Right atrium auricular region (tissue), 2 donors: ENCODE data around the gene SLAMF6. TPM values are rescaled to one million over a fixed set of nuclear protein-coding genes. Genes with fewer than 3 reads are reported as not detected.

Source experiments
- DNase-seq: peaks from one replicate; pipeline ENCODE4 v3.0.0-alpha.2; 2019; ENCODE audit warnings: low spot score
- H3K27ac ChIP-seq, 2 donors: fragments of 200-600 bp; sonication (generic); 1 replicate in 1 of 2; 2 replicates in 1 of 2; pipeline ENCODE4 v1.5.1; 2016 to 2019
- H3K27me3 ChIP-seq, 2 donors: fragments of 200-600 bp; sonication (generic); one replicate each; pipeline versions ENCODE4 v1.5.1 to v1.6.0; 2017 to 2019
- H3K36me3 ChIP-seq: fragments of 200-600 bp; sonication (generic); one replicate; pipeline ENCODE4 v1.5.1; 2016
- H3K4me1 ChIP-seq, 2 donors: fragments of 200-600 bp; sonication (generic); one replicate each; pipeline versions ENCODE4 v1.5.1 to v1.6.0; 2017 to 2019
- H3K4me3 ChIP-seq, 2 donors: fragments of 200-600 bp; sonication (generic); 1 replicate in 1 of 2; 2 replicates in 1 of 2; pipeline ENCODE4 v1.5.1; 2017 to 2019; ENCODE audit warnings: mild to moderate bottlenecking in 1 of 2, moderate library complexity in 1 of 2
- H3K9me3 ChIP-seq, 2 donors: fragments of 200-600 bp; sonication (generic); one replicate each; pipeline ENCODE4 v1.5.1; 2019
- CTCF ChIP-seq, 2 donors: fragments of 200-600 bp; sonication (generic); IDR thresholded peaks; one replicate each; pipeline ENCODE4 v1.5.1; 2019; ENCODE audit warnings: antibody characterized with exemption in 2 of 2
- total RNA-seq, 2 donors: library from RNA; depleted of rRNA; stranded (reverse); fragments of >200 nt; gene quantifications; one replicate each; pipeline ENCODE4 v1.1.0, GENCODE V29; 2016

The SLAMF6 gene
- total RNA-seq, 2 donors from 2014 or later: 0.19 to 1.3 TPM

- H3K9me3 ChIP-seq: no peaks in the 10 kb centered on the region
- no peaks in the 10 kb centered on the region for H3K27me3 ChIP-seq
- no peak for TF ChIP-seq CTCF (IDR thresholded peaks at IDR 0.05)
- no peak overlapping the region for H3K27ac ChIP-seq
- no peaks in the 10 kb centered on the region for H3K4me1 ChIP-seq
- no peaks in the 10 kb centered on the region for H3K36me3 ChIP-seq
- no peak for DNase-seq
- H3K4me3 ChIP-seq: no peak overlapping the region
Measured at GRCh38 chr1:160553778-160554177, 30.7 kb upstream of the SLAMF6 start.

GRCh38 chr1:160552425-160552824 lies 29.4 kb upstream of the SLAMF6 start:
- Histone ChIP-seq H3K4me3 (no peak overlapping the region), H3K36me3 (no peaks in the 10 kb centered on the region), H3K9me3 (no peaks in the 10 kb centered on the region), H3K27ac (no peak overlapping the region), H3K27me3 (no peaks in the 10 kb centered on the region), H3K4me1 (no peaks in the 10 kb centered on the region)
- TF ChIP-seq CTCF (IDR thresholded peaks at IDR 0.05): no peak
- DNase-seq: no peak

GRCh38 chr1:160550572-160551034 lies 27.5 kb upstream of the SLAMF6 start:
- H3K27me3 ChIP-seq: no peaks in the 10 kb centered on the region
- no peaks in the 10 kb centered on the region for H3K36me3 ChIP-seq
- H3K9me3 ChIP-seq: no peaks in the 10 kb centered on the region
- H3K4me1 ChIP-seq: no peaks in the 10 kb centered on the region
- H3K27ac ChIP-seq: no peak overlapping the region
- TF ChIP-seq CTCF (IDR thresholded peaks at IDR 0.05): no peak
- H3K4me3 ChIP-seq: no peak overlapping the region
- no peak for DNase-seq

GRCh38 chr1:160549665-160550006 lies 26.6 kb upstream of the SLAMF6 start:
- no peaks in the 10 kb centered on the region for H3K36me3 ChIP-seq
- TF ChIP-seq CTCF (IDR thresholded peaks at IDR 0.05): no peak
- no peaks in the 10 kb centered on the region for H3K27me3 ChIP-seq
- no peaks in the 10 kb centered on the region for H3K9me3 ChIP-seq
- no peak for DNase-seq
- H3K4me3 ChIP-seq: no peak overlapping the region
- H3K27ac ChIP-seq: no peak overlapping the region
- H3K4me1 ChIP-seq: no peaks in the 10 kb centered on the region

GRCh38 chr1:160548960-160549664 lies 26.1 kb upstream of the SLAMF6 start:
- no peak for TF ChIP-seq CTCF (IDR thresholded peaks at IDR 0.05)
- Histone ChIP-seq H3K27ac (no peak overlapping the region), H3K27me3 (no peaks in the 10 kb centered on the region), H3K9me3 (no peaks in the 10 kb centered on the region), H3K4me1 (no peaks in the 10 kb centered on the region), H3K4me3 (no peak overlapping the region), H3K36me3 (no peaks in the 10 kb centered on the region)
- DNase-seq: no peak

GRCh38 chr1:160548183-160548582 lies 25.1 kb upstream of the SLAMF6 start:
- Histone ChIP-seq H3K4me3 (no peak overlapping the region), H3K36me3 (no peaks in the 10 kb centered on the region), H3K27me3 (no peaks in the 10 kb centered on the region), H3K4me1 (no peaks in the 10 kb centered on the region), H3K9me3 (no peaks in the 10 kb centered on the region), H3K27ac (no peak overlapping the region)
- no peak for TF ChIP-seq CTCF (IDR thresholded peaks at IDR 0.05)
- no peak for DNase-seq
